GM12891 (cell line): ENCODE data around the gene PSPH.

Experiments used
- POLR2A ChIP-seq: IDR thresholded peaks from 2 replicates; pipeline ENCODE4 v1.6.1; 2011; ENCODE audit warnings: low read depth, low read length, control low read depth
- POLR2AphosphoS5 ChIP-seq: IDR thresholded peaks from 2 replicates; pipeline ENCODE4 v1.6.1; 2011; ENCODE audit warnings: low read depth, low read length, control low read depth
- POU2F2 ChIP-seq: IDR thresholded peaks from 2 replicates; pipeline ENCODE4 v1.6.1; 2011; ENCODE audit warnings: low read depth, mild to moderate bottlenecking, control low read depth, low read length, moderate library complexity
- SPI1 ChIP-seq: IDR thresholded peaks from 2 replicates; pipeline ENCODE4 v1.6.1; 2011; ENCODE audit warnings: low read depth, low read length, control low read depth
- TAF1 ChIP-seq: IDR thresholded peaks from 2 replicates; pipeline ENCODE4 v1.6.1; 2011; ENCODE audit warnings: low read depth, low read length, control low read depth

GRCh38 chr7:55970561-55970960, 80.7 kb downstream of the PSPH start:
- no peak for TF ChIP-seq POU2F2
- TF ChIP-seq POLR2A = no peak
- TF ChIP-seq POLR2AphosphoS5 = no peak
- no peak for TF ChIP-seq SPI1
- TF ChIP-seq TAF1 = no peak
